ENCODE results near the gene COL23A1. TPM values are rescaled to one million over a fixed set of nuclear protein-coding genes. Genes with fewer than 3 reads are reported as not detected.

Gene COL23A1
- polyA plus RNA-seq, 2 donors, result 0.59 to 0.75 TPM

DNA sequence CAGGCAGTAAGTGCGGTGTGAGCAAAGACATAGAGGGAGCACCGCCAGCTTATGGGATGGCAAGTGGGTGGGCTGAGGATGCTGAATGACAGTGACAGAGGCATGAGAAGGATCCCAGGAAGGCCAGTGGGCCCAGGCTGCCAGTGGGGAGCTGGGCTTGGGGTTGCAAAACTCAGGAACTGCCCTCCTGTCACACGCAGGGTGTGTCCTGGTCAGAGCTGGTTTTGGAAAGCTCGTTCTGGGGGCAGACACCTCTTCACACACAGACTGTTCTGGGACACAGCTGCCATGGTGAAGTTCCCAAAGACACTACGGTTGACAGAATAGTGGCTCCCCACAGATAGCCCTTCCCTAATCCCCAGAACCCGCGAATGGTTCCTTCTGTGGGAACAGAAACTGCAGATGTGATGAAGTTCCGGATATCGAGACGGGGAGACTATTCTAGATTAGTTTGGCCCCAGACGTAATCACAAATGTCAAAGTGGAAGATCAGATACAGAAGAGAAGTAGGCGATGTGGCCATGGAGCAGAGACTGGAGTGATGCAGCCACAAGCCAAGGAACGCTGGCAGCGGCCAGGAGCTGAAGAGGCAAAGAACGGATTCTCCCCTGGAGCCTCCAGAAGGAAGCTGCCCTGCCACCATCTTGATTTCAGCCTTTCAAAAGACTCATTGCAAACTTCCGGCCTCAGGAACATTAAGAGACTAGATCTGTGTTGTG is 159.0 kb downstream of the COL23A1 start:
- H3K4me3 ChIP-seq (ENCODE audit: low read depth in 1 of 2, low read length in 2 of 2), result no peak overlapping the region
- peaks cover 0 to 4% of the 10 kb centered on the region in 2 donors for H3K4me1 ChIP-seq (ENCODE audit: control insufficient read depth in 2 of 2, insufficient read depth in 2 of 2, low read length in 1 of 2)
- peaks cover 0 to 3% of the 10 kb centered on the region in 2 donors for H3K9me3 ChIP-seq (ENCODE audit: control insufficient read depth in 2 of 2, insufficient read depth in 1 of 2, low read depth in 1 of 2, low read length in 1 of 2)
- 92 to 95% methylated on average over 16 of the region's 16 CpGs for WGBS, 2 donors
- no peak overlapping the region for H3K27ac ChIP-seq (ENCODE audit: low read depth in 2 of 2, low read length in 1 of 2)
- H3K27me3 ChIP-seq (ENCODE audit: control insufficient read depth in 1 of 2, insufficient read depth in 2 of 2, low read length in 2 of 2), result no peaks in the 10 kb centered on the region
- no peaks in the 10 kb centered on the region for H3K36me3 ChIP-seq (ENCODE audit: control insufficient read depth in 2 of 2, insufficient read depth in 2 of 2, low read length in 1 of 2)

DNA sequence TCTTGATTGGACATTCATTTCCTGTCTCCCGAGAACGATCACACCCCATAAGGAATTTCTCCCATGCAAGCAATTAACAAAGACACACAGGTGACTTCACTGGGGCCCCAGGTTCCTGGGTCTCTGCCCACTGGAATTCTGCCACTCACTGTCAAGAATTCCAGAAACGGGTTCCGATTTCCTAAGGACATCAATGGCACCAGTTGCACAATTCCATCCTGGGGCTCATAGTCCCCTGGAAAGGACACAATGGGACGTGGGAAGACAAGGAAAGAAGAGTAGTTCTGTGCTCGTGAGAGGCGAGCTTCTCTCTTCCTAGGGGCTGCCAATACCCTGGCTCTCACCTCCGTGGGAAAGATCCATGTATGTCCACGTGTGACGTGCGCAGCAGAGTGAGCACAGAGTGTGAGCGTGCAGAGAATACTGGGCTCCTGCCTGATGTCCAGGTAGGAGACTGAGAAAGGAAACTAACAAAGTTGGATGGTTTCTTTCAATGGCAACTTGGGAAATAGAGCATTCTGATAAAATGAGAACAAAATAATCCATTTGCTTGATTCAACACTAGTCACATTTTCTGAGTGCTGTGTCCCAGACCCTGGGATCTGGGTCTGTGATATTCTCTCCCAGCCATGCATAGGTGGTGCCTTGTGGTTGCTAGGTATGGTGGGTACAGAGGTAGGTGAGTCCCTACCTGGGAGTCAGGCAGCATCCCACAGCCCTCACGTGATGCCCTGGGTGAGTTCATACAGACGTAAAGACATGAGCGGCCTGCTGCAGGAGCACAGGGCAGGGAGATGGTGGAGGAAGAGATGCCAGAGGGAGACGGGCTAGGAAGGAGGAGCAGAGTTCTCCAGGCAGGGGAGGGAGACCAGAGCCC is 159.8 kb downstream of the COL23A1 start:
- H3K4me1 ChIP-seq (ENCODE audit: control insufficient read depth in 2 of 2, insufficient read depth in 2 of 2, low read length in 1 of 2), result peaks cover 0 to 4% of the 10 kb centered on the region in 2 donors
- no peaks in the 10 kb centered on the region for H3K36me3 ChIP-seq (ENCODE audit: control insufficient read depth in 2 of 2, insufficient read depth in 2 of 2, low read length in 1 of 2)
- H3K27me3 ChIP-seq (ENCODE audit: control insufficient read depth in 1 of 2, insufficient read depth in 2 of 2, low read length in 2 of 2), result no peaks in the 10 kb centered on the region
- no peak overlapping the region for H3K4me3 ChIP-seq (ENCODE audit: low read depth in 1 of 2, low read length in 2 of 2)
- H3K9me3 ChIP-seq (ENCODE audit: control insufficient read depth in 2 of 2, insufficient read depth in 1 of 2, low read depth in 1 of 2, low read length in 1 of 2), result peaks cover 0 to 3% of the 10 kb centered on the region in 2 donors
- no peak overlapping the region for H3K27ac ChIP-seq (ENCODE audit: low read depth in 2 of 2, low read length in 1 of 2)
- 74 to 76% methylated on average over 16 of the region's 16 CpGs for WGBS, 2 donors

DNA sequence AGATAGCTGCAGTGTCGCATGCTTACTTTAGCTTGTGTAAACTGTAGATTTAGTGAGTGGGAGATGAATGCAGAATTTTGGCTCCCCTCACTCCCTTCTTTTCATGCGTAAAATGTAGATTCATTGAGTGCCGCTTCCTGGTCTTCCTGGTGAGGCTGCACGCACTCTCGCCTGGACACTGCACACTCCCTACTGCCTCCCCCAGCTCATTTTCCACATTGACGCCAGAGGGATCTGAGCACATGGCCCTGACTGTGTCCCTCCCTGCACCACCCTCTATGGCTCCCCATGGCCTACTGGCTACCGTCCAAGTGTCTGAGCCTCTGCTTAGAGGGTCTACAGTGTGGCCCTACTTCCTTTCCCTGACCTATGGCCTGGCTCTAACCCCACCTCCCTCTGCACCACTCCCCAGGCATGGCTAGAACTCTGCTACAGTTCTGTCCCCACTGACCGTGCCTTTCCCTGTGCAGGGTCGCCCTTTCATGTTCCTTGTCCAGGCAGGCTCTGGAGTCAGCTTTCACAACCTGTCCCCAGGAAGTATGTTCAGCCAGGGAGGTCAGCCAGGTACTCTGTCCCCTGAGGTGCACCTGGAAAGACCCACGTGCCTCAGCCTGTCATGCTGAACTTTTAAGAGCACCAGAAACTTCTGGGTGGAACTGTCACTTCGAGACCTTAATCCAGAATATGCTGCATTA is 160.6 kb downstream of the COL23A1 start:
- no peaks in the 10 kb centered on the region for H3K27me3 ChIP-seq (ENCODE audit: control insufficient read depth in 1 of 2, insufficient read depth in 2 of 2, low read length in 2 of 2)
- H3K9me3 ChIP-seq (ENCODE audit: control insufficient read depth in 2 of 2, insufficient read depth in 1 of 2, low read depth in 1 of 2, low read length in 1 of 2), result peaks cover 0 to 3% of the 10 kb centered on the region in 2 donors
- peaks cover 0 to 4% of the 10 kb centered on the region in 2 donors for H3K4me1 ChIP-seq (ENCODE audit: control insufficient read depth in 2 of 2, insufficient read depth in 2 of 2, low read length in 1 of 2)
- H3K36me3 ChIP-seq (ENCODE audit: control insufficient read depth in 2 of 2, insufficient read depth in 2 of 2, low read length in 1 of 2), result no peaks in the 10 kb centered on the region
- WGBS, 2 donors, result 71 to 72% methylated on average over 11 of the region's 11 CpGs
- H3K27ac ChIP-seq (ENCODE audit: low read depth in 2 of 2, low read length in 1 of 2), result no peak overlapping the region
- no peak overlapping the region for H3K4me3 ChIP-seq (ENCODE audit: low read depth in 1 of 2, low read length in 2 of 2)

DNA sequence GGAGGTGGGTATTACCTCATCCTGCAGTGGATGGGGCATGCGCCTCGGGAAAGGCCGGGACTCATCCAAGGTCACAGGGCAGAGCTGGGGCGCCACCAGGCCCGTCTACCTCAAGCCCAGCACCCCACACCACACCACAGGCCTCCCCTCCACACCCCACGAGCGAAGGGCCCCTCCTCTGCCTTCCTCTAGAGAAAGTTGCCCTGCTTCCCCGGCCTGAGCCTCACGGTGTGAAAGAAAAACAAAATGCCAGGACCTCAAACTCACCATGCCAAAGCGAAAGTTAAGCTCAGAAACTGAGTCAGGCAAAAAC is 161.1 kb downstream of the COL23A1 start:
- peaks cover 0 to 4% of the 10 kb centered on the region in 2 donors for H3K4me1 ChIP-seq (ENCODE audit: control insufficient read depth in 2 of 2, insufficient read depth in 2 of 2, low read length in 1 of 2)
- 62 to 68% methylated on average over 10 of the region's 10 CpGs for WGBS, 2 donors
- peaks cover 0 to 3% of the 10 kb centered on the region in 2 donors for H3K9me3 ChIP-seq (ENCODE audit: control insufficient read depth in 2 of 2, insufficient read depth in 1 of 2, low read depth in 1 of 2, low read length in 1 of 2)
- H3K4me3 ChIP-seq (ENCODE audit: low read depth in 1 of 2, low read length in 2 of 2), result no peak overlapping the region
- no peak overlapping the region for H3K27ac ChIP-seq (ENCODE audit: low read depth in 2 of 2, low read length in 1 of 2)
- no peaks in the 10 kb centered on the region for H3K27me3 ChIP-seq (ENCODE audit: control insufficient read depth in 1 of 2, insufficient read depth in 2 of 2, low read length in 2 of 2)
- no peaks in the 10 kb centered on the region for H3K36me3 ChIP-seq (ENCODE audit: control insufficient read depth in 2 of 2, insufficient read depth in 2 of 2, low read length in 1 of 2)

DNA sequence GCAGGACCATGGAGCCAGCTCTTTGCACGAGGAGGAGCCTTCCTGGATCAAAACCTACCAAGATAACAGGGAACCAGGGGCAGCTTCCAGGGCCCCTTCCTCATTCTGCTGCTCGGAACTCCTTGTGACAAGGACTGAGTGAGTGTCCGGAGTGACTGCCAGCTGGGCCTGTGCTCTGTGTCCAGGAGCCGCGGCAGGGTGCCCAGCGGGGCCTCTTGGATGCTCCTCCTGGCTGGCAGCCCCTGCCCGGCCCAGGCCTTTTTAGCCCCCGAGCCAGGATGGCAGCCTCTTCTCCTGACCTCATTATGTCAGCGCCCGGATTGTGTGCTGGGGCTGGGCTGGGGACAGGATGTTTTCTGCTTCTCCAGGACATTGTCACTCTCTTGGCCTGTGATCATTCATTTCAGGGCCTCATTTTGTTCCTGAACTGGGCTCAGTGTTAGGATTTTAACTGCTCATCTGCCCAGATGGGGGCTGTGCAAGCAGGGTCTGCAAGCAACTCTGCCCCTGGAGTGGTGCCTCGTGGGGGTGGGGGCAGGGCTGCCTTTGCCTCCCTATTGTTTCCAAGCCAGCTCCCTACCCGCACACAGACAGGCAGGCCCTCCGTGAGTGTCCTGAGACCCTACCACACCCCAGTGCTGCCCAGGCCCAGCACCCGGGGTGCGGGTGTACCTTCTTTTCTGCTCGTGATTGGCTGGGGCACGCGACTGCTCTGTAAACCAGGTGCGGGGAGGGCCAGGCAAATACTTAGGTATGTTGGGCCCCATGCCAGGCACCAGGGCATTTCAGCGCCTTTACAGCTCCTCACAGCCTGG is 161.6 kb downstream of the COL23A1 start:
- peaks cover 0 to 3% of the 10 kb centered on the region in 2 donors for H3K9me3 ChIP-seq (ENCODE audit: control insufficient read depth in 2 of 2, insufficient read depth in 1 of 2, low read depth in 1 of 2, low read length in 1 of 2)
- no peaks in the 10 kb centered on the region for H3K27me3 ChIP-seq (ENCODE audit: control insufficient read depth in 1 of 2, insufficient read depth in 2 of 2, low read length in 2 of 2)
- no peak overlapping the region for H3K4me3 ChIP-seq (ENCODE audit: low read depth in 1 of 2, low read length in 2 of 2)
- peaks cover 0 to 4% of the 10 kb centered on the region in 2 donors for H3K4me1 ChIP-seq (ENCODE audit: control insufficient read depth in 2 of 2, insufficient read depth in 2 of 2, low read length in 1 of 2)
- no peaks in the 10 kb centered on the region for H3K36me3 ChIP-seq (ENCODE audit: control insufficient read depth in 2 of 2, insufficient read depth in 2 of 2, low read length in 1 of 2)
- H3K27ac ChIP-seq (ENCODE audit: low read depth in 2 of 2, low read length in 1 of 2), result no peak overlapping the region
- 60 to 65% methylated on average over 20 of the region's 20 CpGs for WGBS, 2 donors

DNA sequence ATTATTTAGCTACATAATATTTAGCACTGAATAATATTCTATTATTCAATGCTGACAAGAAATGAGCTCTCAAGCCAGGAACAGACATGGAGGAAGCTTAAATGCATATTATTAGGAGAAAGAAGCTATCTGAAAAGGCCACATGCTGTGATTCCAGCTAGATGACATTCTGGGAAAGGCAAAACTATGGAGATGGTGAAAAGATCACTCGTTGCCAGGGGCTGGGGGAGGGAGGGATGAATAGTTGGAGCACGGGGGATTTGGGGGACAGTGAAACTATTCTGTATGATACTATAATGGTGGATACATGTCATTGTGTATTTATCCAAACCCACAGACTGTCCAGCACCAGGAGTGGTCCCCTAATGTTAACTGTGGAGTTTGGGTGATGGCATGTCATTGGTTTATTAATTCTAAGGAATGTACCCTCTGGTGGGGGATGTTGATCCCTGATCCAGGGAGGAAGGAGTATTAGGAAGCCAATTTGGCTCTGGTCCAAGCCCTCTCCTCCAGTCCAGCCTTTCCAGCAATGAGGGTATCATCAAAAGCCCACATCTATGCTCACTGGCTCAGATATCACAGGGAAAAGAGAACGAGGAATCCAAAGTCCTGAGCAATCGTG is 162.5 kb downstream of the COL23A1 start:
- H3K4me3 ChIP-seq (ENCODE audit: low read depth in 1 of 2, low read length in 2 of 2), result no peak overlapping the region
- no peaks in the 10 kb centered on the region for H3K27me3 ChIP-seq (ENCODE audit: control insufficient read depth in 1 of 2, insufficient read depth in 2 of 2, low read length in 2 of 2)
- peaks cover 0 to 4% of the 10 kb centered on the region in 2 donors for H3K4me1 ChIP-seq (ENCODE audit: control insufficient read depth in 2 of 2, insufficient read depth in 2 of 2, low read length in 1 of 2)
- no peak overlapping the region for H3K27ac ChIP-seq (ENCODE audit: low read depth in 2 of 2, low read length in 1 of 2)
- 73 to 80% methylated on average over 4 of the region's 4 CpGs for WGBS, 2 donors
- H3K9me3 ChIP-seq (ENCODE audit: control insufficient read depth in 2 of 2, insufficient read depth in 1 of 2, low read depth in 1 of 2, low read length in 1 of 2), result peaks cover 0 to 3% of the 10 kb centered on the region in 2 donors
- no peaks in the 10 kb centered on the region for H3K36me3 ChIP-seq (ENCODE audit: control insufficient read depth in 2 of 2, insufficient read depth in 2 of 2, low read length in 1 of 2)

DNA sequence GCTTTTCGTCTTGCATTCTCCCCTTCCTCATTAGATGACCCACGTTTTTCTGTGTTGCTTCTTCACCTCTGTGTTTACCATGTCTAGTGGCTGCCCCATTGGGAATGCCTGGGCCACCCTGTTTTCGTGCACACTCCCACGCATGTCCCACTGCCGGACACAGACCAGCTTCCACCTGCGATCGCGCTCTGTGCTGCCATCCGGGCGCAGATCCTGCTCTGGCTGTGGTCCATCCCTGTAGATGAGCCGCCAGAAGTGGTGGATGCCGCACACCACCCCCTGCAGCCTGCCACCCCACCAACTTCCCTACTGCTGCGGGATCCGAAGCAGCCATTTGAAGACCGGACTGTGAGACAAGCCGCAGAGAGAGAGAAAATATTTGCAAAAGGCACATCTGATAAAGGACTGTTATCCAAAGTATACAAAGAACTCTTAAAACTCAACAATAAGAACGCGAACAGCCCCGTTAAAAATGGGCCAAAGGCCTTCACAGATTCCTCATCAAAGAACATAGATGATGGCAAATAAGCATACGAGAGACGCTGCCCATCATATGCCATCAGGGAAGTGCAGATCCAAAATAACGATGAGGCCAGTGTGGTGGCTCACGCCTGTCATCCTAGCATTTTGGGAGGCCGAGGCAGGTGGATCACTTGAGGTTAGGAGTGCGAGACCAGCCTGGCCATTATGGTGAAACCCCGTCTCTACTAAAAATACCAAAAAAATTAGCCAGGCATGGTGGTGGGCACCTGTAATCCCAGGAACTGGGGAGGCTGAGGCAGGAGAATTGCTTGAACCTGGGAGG is 163.7 kb downstream of the COL23A1 start:
- no peak overlapping the region for H3K4me3 ChIP-seq (ENCODE audit: low read depth in 1 of 2, low read length in 2 of 2)
- H3K9me3 ChIP-seq (ENCODE audit: control insufficient read depth in 2 of 2, insufficient read depth in 1 of 2, low read depth in 1 of 2, low read length in 1 of 2), result peaks cover 0 to 2% of the 10 kb centered on the region in 2 donors
- 86 to 89% methylated on average over 26 of the region's 26 CpGs for WGBS, 2 donors
- no peaks in the 10 kb centered on the region for H3K27me3 ChIP-seq (ENCODE audit: control insufficient read depth in 1 of 2, insufficient read depth in 2 of 2, low read length in 2 of 2)
- no peaks in the 10 kb centered on the region for H3K36me3 ChIP-seq (ENCODE audit: control insufficient read depth in 2 of 2, insufficient read depth in 2 of 2, low read length in 1 of 2)
- peaks cover 0 to 4% of the 10 kb centered on the region in 2 donors for H3K4me1 ChIP-seq (ENCODE audit: control insufficient read depth in 2 of 2, insufficient read depth in 2 of 2, low read length in 1 of 2)
- H3K27ac ChIP-seq (ENCODE audit: low read depth in 2 of 2, low read length in 1 of 2), result no peak overlapping the region

DNA sequence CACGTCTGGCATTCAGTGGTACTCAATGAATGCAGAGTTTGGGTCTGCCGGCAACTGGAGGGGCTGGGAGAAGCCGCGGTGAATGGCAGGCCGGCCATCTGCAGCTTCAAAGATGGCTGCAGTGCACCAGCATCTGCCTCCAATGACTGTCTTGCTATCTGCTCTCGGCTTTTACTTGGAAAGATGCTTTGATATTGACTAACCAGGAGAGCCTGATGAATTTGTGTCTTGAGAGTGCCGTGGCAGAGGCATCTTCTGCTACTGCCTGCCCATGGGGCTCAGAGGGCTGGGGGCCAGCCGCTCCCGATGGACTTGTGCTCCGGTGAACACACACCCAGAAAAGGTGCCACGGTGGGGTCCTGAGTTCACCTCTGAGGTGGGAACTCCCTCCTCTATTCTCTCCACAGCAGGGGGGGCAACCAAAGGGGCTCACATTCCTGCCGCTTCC is 164.5 kb downstream of the COL23A1 start:
- no peak overlapping the region for H3K4me3 ChIP-seq (ENCODE audit: low read depth in 1 of 2, low read length in 2 of 2)
- no peaks in the 10 kb centered on the region for H3K27me3 ChIP-seq (ENCODE audit: control insufficient read depth in 1 of 2, insufficient read depth in 2 of 2, low read length in 2 of 2)
- no peaks in the 10 kb centered on the region for H3K36me3 ChIP-seq (ENCODE audit: control insufficient read depth in 2 of 2, insufficient read depth in 2 of 2, low read length in 1 of 2)
- 90 to 91% methylated on average over 12 of the region's 12 CpGs for WGBS, 2 donors
- no peak overlapping the region for H3K27ac ChIP-seq (ENCODE audit: low read depth in 2 of 2, low read length in 1 of 2)
- no peaks in the 10 kb centered on the region for H3K9me3 ChIP-seq (ENCODE audit: control insufficient read depth in 2 of 2, insufficient read depth in 1 of 2, low read depth in 1 of 2, low read length in 1 of 2)
- peaks cover 0 to 4% of the 10 kb centered on the region in 2 donors for H3K4me1 ChIP-seq (ENCODE audit: control insufficient read depth in 2 of 2, insufficient read depth in 2 of 2, low read length in 1 of 2)
